Breast epithelium (tissue), 3 donors: ENCODE results near the gene MSL2.
A peak's percentile ranks its signal among the peaks of the same experiment; 100 is the strongest.

ENCODE experiments used
- CTCF ChIP-seq, 3 donors: fragments of 450-650 bp; IDR thresholded peaks; one replicate each; pipeline ENCODE4 v1.5.1; 2016 to 2017; ENCODE audit warnings: antibody characterized with exemption in 3 of 3, mild to moderate bottlenecking in 3 of 3, moderate library complexity in 3 of 3
- POLR2A ChIP-seq: fragments of 450-650 bp; IDR thresholded peaks from one replicate; pipeline ENCODE4 v1.6.1; 2016; ENCODE audit warnings: antibody characterized with exemption, mild to moderate bottlenecking, moderate library complexity

DNA sequence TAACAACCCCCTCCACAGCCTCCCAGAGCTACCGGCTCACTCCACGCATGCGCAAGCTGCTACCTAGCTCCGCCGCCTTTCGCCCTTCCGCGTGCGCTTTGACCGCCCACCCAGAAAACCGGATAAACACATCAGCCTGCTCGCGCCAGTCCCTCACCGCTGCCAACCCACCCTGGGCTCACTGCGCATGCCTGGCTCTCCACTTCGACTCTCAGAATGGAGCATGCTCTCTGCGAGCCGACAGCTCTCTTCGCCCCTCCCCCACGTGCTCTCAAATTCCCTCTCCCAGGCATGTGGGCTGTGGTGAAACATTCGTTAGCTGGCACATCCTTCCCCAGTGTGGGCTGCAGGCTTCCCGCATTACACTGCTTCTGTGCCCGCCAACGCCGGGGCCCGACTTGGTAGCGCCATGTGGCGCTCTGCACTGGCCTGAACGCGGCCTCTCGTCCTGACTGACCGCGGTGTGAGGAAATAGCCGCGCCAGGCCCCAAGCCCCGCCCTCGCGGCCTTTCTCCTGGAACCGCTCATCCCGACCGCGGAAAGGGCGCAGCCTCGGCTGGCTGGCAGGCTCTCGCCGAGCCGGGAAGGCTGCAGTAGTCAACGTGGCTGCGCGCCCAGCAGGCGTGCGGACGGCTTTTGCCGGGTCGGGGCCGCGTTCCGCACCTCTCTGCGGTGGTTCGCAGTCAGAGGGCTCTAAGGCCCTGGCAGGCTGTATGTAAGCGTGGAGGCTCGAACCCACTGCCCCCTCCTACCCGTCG, 445 bp upstream of the MSL2 start:
- peak; percentile 51 for TF ChIP-seq POLR2A
- no peak for TF ChIP-seq CTCF (IDR thresholded peaks at IDR 0.05)
